GM12874 (cell line): ENCODE results near the gene DCUN1D2.

Experiments used
- TF ChIP-seq, protein P1 (sequence below): IDR thresholded peaks from 2 replicates; pipeline ENCODE4 v1.5.1; 2011; ENCODE audit warnings: low read depth, mild to moderate bottlenecking, control low read depth, low read length, moderate library complexity; ENCODE audit not compliant: insufficient read depth

The DCUN1D2 gene

DNA sequence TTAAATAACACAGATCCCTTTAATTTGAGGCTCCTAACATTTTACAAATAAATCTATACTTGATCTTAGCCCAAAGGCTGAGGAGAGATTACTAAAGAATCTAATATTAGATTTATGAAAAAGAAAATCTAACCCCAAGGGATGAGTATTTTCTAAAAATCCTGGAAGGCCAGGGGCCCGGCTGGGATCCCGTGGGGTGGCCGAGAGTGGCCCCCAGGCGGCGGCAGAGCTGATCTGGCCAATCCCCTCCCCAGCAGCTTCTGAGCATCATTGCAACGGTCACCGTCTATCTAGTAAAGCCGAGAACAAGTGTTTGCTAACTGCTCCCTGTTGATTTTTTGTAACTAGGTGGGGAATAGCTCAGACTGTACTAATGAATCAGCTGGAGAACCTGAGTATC, 74.7 kb downstream of the DCUN1D2 start:
- TF ChIP-seq, protein P1, sequence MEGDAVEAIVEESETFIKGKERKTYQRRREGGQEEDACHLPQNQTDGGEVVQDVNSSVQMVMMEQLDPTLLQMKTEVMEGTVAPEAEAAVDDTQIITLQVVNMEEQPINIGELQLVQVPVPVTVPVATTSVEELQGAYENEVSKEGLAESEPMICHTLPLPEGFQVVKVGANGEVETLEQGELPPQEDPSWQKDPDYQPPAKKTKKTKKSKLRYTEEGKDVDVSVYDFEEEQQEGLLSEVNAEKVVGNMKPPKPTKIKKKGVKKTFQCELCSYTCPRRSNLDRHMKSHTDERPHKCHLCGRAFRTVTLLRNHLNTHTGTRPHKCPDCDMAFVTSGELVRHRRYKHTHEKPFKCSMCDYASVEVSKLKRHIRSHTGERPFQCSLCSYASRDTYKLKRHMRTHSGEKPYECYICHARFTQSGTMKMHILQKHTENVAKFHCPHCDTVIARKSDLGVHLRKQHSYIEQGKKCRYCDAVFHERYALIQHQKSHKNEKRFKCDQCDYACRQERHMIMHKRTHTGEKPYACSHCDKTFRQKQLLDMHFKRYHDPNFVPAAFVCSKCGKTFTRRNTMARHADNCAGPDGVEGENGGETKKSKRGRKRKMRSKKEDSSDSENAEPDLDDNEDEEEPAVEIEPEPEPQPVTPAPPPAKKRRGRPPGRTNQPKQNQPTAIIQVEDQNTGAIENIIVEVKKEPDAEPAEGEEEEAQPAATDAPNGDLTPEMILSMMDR: no peak

DNA sequence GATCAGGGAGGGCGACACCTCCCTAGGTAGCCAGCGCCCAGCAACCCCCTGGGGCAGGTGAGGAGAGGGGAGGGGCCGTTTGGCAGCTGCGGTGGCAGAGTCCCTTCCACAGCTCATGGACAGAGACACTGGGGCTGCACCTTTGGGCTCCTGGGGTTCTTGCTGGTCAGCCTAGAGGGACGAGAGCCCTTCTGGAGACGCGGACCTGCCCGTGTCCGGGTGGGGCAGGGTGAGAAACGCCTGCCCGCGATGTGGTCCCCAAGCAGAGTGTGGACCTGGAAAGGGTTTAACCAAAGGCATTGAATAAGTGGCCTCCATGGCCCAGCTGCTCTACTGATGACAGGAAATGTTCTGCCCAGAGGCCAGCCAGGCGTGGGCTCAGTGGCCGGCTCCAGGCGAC, 75.5 kb downstream of the DCUN1D2 start:
- TF ChIP-seq, protein P1: no peak

DNA sequence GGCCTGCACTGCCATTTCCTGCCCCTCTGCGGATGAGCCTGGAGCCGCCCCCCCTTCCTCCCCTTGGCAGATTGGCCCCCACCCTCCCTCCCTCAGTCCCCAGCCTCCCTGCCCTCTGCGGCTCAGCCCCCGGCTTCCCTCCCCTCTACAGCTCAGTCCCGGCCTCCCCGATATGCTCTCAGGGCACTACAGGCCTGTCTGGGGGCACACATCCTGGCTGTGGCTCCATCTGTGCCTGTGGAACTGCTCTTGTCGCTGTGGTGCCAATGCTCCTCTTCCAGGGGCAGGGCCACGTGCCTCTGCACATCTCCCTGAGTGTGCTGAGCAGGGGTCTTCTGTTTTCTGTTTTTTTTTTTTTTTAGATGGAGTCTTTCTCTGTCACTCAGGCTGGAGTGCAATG, 76.2 kb downstream of the DCUN1D2 start:
- TF ChIP-seq, protein P1: no peak

DNA sequence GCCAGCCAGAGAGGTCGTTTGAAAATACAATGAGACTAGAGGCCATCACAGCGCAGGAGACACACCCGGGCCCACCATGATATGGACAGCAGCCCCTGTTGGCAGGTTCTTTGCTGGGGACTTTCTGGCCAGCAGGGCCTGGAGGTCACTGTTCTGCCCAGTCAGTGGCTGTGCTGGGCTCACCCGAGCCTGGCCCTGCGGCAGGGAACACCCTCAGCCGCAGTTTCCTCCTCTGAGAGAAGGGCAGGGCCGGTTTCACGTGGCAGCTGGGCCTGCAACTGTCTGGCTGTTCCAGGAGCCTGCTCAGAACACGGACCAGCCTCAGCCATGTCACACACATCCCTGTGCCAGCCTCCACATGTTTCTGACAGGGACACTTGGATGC, 76.6 kb downstream of the DCUN1D2 start:
- TF ChIP-seq, protein P1: no peak

DNA sequence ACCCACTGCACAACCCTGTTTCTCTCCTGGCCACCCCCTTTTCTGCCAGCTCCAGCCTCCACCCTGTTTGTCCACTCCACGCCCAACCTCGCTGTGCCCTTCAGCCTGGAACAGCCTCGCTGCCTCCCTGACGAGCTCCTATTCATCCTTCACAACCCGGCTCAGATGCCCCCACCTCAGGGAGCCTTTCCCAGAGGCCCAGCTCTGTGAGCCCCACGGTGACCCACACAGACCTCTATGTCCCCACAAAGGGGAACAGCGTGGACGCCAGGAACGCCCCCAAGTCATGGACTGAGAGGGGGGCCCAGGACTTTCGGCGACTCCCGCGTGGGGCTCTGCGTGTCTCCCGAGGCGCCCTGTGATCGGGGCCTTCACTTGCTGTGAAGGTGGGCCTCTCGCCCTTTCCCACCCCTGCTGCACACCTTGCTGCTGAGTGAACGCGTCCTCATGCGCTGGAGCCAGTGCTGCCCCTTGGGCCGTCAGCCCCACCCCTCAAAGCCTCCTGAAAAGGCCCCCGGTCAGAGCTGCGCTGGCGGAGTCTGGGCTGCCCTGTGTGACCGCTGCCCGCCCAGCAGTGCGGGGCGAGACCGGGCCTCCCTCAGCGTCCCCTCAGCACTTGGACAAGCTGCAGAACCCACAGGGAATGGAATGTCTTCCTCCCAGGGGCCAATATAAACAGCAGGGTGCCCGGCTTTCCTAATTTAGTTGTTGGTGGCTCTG, 77.2 kb downstream of the DCUN1D2 start:
- TF ChIP-seq, protein P1: no peak

DNA sequence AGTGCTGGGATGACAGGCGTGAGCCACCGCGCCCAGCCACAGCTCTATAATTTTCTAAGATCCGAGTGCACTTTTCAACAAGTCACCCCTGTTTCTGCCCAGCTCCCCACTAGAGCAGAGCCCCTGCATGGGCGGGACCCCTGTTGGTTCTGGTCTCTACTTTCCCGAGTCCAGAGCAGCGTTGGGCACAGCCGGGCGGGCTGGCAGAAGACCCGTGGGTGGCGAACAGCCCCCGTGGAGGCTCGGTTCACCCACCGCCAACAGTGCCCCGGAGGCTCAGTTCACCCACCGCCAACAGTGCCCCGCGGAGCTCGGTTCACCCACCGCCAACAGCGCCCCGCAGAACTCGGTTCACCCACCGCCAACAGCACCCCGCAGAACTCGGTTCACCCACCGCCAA, 78.1 kb downstream of the DCUN1D2 start:
- TF ChIP-seq, protein P1: no peak

DNA sequence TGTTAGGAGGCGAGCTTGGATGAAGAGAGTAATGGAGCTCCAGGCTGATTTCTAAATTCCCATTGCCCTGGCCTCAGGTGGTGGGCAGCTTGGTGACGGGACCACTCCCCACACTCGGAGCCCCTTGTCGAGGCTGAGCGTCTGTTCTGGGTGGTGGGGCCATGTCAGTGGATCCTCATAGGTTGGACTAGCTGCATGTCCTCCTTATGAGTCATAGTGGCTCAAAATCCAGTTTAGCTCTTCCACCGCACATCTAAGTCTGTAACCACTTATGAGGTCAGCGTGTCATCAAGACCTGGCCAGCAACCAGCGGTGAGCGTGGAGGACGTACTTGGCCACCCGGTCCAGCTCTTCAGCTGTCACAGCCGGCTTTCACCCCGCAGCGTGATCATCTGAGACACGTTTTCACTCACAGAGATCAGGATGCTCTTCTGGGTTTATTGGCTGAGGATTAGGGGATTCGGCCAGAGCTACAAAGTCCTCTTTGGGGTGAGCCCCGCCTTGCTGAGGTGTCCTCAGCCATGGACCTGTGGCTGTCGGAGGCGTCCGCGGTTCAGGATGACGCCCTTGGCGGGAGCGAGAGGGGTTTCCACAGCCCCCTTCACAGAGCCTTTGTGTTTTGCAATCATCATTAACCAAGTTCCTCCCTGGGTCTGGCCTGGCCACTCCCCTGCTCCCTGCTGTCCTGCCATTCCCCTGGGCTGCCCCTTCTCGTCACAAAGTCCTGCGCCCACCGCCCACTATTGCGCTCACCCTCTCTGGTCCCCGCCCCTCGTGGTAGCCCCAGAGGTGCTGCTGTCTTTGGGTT, 79.1 kb downstream of the DCUN1D2 start:
- TF ChIP-seq, protein P1: no peak
